GM12878 (cell line): ENCODE results near the gene JRKL. TPM values are rescaled to one million over a fixed set of nuclear protein-coding genes. Genes with fewer than 3 reads are reported as not detected.

ENCODE experiments used
- ATAC-seq: fragments of 200-7000 bp; cut with Tn5 transposase; 3 replicates; pipeline ENCODE4 v1.9.1; 2020; ENCODE audit warnings: mild to moderate bottlenecking, moderate library complexity
- BruUV-seq: library from RNA; stranded (reverse); fragments of 400-500 nt; replicated peaks from 2 replicates; lab custom pipeline; 2021; lab: Mats Ljungman, UMichigan
- CTCF ChIA-PET: fragments of 300-600 bp; sonication (Branson Sonifier 250); formaldehyde crosslinking; extraction: SDS; loops from one replicate; lab custom pipeline; 2021; ENCODE audit warnings: inconsistent platforms; lab: Yijun Ruan, JAX
- POLR2A ChIA-PET: fragments of 350-600 bp; formaldehyde crosslinking; extraction: SDS; loops from one replicate; lab custom pipeline; 2021; ENCODE audit warnings: inconsistent platforms; lab: Charles Lee
- RAD21 ChIA-PET: fragments of 300-600 bp; sonication (Branson Sonifier 250); formaldehyde crosslinking; loops from one replicate; lab custom pipeline; 2023; ENCODE audit warnings: antibody characterized with exemption; ENCODE audit not compliant: unreplicated experiment; lab: Charles Lee
- SMC1A ChIA-PET: fragments of 300-600 bp; sonication (Branson Sonifier 250); formaldehyde crosslinking; loops from one replicate; lab custom pipeline; 2023; ENCODE audit not compliant: unreplicated experiment, uncharacterized antibody; lab: Charles Lee
- DNase-seq: peaks from one replicate; pipeline ENCODE4 v3.0.0-alpha.2; 2011; ENCODE audit warnings: low read depth, low spot score
- FAIRE-seq: peaks from 3 replicates; lab custom pipeline; 2011; peaks lifted over from hg19 to GRCh38; lab: Jason Lieb, UNC
- H2AFZ ChIP-seq: 2 replicates; pipeline ENCODE4 v1.6.0; 2011; ENCODE audit warnings: low read depth, low read length, control low read depth; ENCODE audit not compliant: control insufficient read depth
- H3K27ac ChIP-seq: 2 replicates; pipeline ENCODE4 v1.5.1; 2011; ENCODE audit warnings: control low read depth; ENCODE audit not compliant: control insufficient read depth, insufficient read depth
- H3K27me3 ChIP-seq, 2 experiments: replicated peaks in 1 of 2; 2 replicates each; pipeline versions ENCODE4 v1.6.0 to v1.6.1; 2011; ENCODE audit warnings: low read length in 1 of 2; ENCODE audit not compliant: control insufficient read depth in 2 of 2, insufficient read depth in 2 of 2
- H3K36me3 ChIP-seq, 2 experiments: 2 replicates each; pipeline ENCODE4 v1.5.1; 2011; ENCODE audit warnings: low read length in 1 of 2; ENCODE audit not compliant: control insufficient read depth in 2 of 2, insufficient read depth in 2 of 2
- H3K4me1 ChIP-seq: 2 replicates; pipeline ENCODE4 v1.6.1; 2011; ENCODE audit warnings: mild to moderate bottlenecking, low read length, moderate library complexity, mixed read lengths; ENCODE audit not compliant: control insufficient read depth, insufficient read depth
- H3K4me2 ChIP-seq: 2 replicates; pipeline ENCODE4 v1.6.0; 2011; ENCODE audit warnings: control low read depth; ENCODE audit not compliant: control insufficient read depth, insufficient read depth
- H3K4me3 ChIP-seq: fragments of 200-600 bp; sonication (generic); 2 replicates; pipeline ENCODE4 v1.5.1; 2016
- H3K79me2 ChIP-seq: 2 replicates; pipeline ENCODE4 v1.6.0; 2011; ENCODE audit warnings: low read length; ENCODE audit not compliant: control insufficient read depth, insufficient read depth
- H3K9ac ChIP-seq: 2 replicates; pipeline ENCODE4 v1.8.0; 2011; ENCODE audit warnings: low read length, control low read depth, mixed read lengths; ENCODE audit not compliant: control insufficient read depth, insufficient read depth
- H3K9me3 ChIP-seq: replicated peaks from 3 replicates; pipeline ENCODE4 v1.5.1; 2011; ENCODE audit warnings: mild to moderate bottlenecking, low read length; ENCODE audit not compliant: control insufficient read depth, insufficient read depth
- H4K20me1 ChIP-seq: 2 replicates; pipeline ENCODE4 v1.6.0; 2011; ENCODE audit not compliant: control insufficient read depth, insufficient read depth
- BACH1 ChIP-seq: fragments of 450-650 bp; IDR thresholded peaks from 2 replicates; pipeline ENCODE4 v1.6.1; 2017; ENCODE audit warnings: mild to moderate bottlenecking, borderline replicate concordance
- ESRRA ChIP-seq: IDR thresholded peaks from 2 replicates; pipeline ENCODE4 v1.6.1; 2012; ENCODE audit warnings: mild to moderate bottlenecking, low read length, improper control_type of control experiment
- SUZ12 ChIP-seq: fragments of 200-600 bp; sonication (generic); IDR thresholded peaks from one replicate; pipeline ENCODE4 v1.6.1; 2018; ENCODE audit warnings: antibody characterized with exemption, mild to moderate bottlenecking; ENCODE audit not compliant: unreplicated experiment
- in situ Hi-C: fragments of 300-500 bp; cut with MboI; formaldehyde crosslinking; loops from 9 replicates; pipeline ENCODE4 v1.14.3; 2018; ENCODE audit warnings: mixed read lengths
- intact Hi-C: fragments of 100-400 bp; cut with micrococcal nuclease; formaldehyde crosslinking; loops from one replicate; pipeline ENCODE4 v1.14.2; 2022; ENCODE audit not compliant: unreplicated experiment
- polyA plus RNA-seq, 11 experiments: library from polyadenylated mRNA; depleted of rRNA in 4 of 11; unstranded in 6 of 11; stranded (reverse) in 5 of 11; fragments of >200 nt; fragmentation: Nextera tagmentation in 4 of 11; fragmentation: Illumina TruSeq in 1 of 11; extraction: Ambion mirVana in 4 of 11; extraction: Trizol in 1 of 11; gene quantifications; 1 replicate in 1 of 11; 2 replicates in 10 of 11; pipeline versions ENCODE4 v1.2.1 to v1.2.3, GENCODE V29; 2011 to 2016; ENCODE audit warnings: inconsistent platforms in 2 of 11, missing spikeins in 2 of 11, low read depth in 1 of 11
- total RNA-seq, 4 experiments: library from RNA; depleted of rRNA in 3 of 4; stranded (reverse); fragments of >200 nt in 3 of 4; fragmentation: Illumina TruSeq in 1 of 4; extraction: Trizol in 1 of 4; gene quantifications; 2 replicates each; pipeline versions ENCODE4 v1.2.1 to v1.2.3, GENCODE V29; 2013 to 2021
- TF ChIP-seq, protein P1 (sequence below): IDR thresholded peaks from 2 replicates; pipeline ENCODE4 v1.6.1; 2011; ENCODE audit warnings: borderline replicate concordance, low read depth, mild to moderate bottlenecking, moderate library complexity, mixed read lengths, low read length; ENCODE audit not compliant: insufficient read depth; ENCODE audit errors: extremely low read length
- TF ChIP-seq, protein P2 (sequence below), 3 experiments: IDR thresholded peaks in 2 of 3; conservative IDR thresholded peaks in 1 of 3; 2 replicates each; pipeline ENCODE4 v1.5.1; 2011; ENCODE audit warnings: low read depth in 3 of 3, low read length in 3 of 3, mild to moderate bottlenecking in 3 of 3, control low read depth in 2 of 3, moderate library complexity in 2 of 3, inconsistent platforms in 1 of 3, mixed read lengths in 1 of 3; ENCODE audit not compliant: control insufficient read depth in 2 of 3, insufficient read depth in 1 of 3; ENCODE audit errors: extremely low read depth in 1 of 3
- TF ChIP-seq, protein P3 (sequence below): fragments of 450-650 bp; IDR thresholded peaks from 2 replicates; pipeline ENCODE4 v1.6.1; 2018; ENCODE audit warnings: borderline replicate concordance, mild to moderate bottlenecking; ENCODE audit not compliant: partially characterized antibody

Gene JRKL
- total and polyA plus RNA-seq, 10 of the 15 experiments (the other 5 are each of a cell fraction or from before 2014, with no cell fraction given), result 3.8 to 12.4 (median 8.5) TPM

DNA sequence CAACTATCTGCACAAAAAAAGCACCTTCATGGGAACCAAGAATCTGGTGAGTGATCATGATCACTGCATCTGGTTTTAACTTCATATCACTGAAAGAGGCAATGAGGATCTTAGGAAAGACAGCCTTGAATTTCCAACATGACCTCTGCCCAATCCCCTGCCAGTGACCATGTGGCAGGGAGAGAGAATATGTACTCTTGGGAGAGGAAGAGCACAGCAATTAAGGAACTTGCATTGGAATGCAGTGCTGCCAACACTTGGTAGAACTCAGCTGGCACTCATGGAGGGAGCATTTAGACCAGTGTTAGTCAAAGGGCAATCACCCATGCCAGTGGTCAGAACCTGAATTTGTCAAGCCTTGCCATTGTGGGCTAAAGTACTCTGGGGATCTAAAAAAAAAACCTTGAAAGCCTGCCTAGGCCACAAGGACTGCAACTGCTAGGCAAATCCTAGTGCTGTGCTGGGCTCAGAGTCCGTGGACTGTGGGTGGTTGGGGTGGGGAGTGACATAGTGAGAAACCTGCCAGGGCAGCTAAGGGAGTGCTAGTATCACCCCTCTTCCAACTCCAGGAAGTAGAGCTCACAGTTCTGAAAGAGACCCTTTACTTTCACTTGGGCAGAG lies 23.1 kb downstream of the JRKL start (continued):
- TF ChIP-seq, protein P1, sequence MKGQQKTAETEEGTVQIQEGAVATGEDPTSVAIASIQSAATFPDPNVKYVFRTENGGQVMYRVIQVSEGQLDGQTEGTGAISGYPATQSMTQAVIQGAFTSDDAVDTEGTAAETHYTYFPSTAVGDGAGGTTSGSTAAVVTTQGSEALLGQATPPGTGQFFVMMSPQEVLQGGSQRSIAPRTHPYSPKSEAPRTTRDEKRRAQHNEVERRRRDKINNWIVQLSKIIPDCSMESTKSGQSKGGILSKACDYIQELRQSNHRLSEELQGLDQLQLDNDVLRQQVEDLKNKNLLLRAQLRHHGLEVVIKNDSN, result no peak
- TF ChIP-seq, protein P2, sequence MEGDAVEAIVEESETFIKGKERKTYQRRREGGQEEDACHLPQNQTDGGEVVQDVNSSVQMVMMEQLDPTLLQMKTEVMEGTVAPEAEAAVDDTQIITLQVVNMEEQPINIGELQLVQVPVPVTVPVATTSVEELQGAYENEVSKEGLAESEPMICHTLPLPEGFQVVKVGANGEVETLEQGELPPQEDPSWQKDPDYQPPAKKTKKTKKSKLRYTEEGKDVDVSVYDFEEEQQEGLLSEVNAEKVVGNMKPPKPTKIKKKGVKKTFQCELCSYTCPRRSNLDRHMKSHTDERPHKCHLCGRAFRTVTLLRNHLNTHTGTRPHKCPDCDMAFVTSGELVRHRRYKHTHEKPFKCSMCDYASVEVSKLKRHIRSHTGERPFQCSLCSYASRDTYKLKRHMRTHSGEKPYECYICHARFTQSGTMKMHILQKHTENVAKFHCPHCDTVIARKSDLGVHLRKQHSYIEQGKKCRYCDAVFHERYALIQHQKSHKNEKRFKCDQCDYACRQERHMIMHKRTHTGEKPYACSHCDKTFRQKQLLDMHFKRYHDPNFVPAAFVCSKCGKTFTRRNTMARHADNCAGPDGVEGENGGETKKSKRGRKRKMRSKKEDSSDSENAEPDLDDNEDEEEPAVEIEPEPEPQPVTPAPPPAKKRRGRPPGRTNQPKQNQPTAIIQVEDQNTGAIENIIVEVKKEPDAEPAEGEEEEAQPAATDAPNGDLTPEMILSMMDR (IDR thresholded peaks at IDR 0.05 in 2 of 3, conservative IDR thresholded peaks at IDR 0.05 in 1 of 3; ENCODE audit: control insufficient read depth in 2 of 3, extremely low read depth in 1 of 3, insufficient read depth in 1 of 3, low read depth in 3 of 3, low read length in 3 of 3), result no peak

DNA sequence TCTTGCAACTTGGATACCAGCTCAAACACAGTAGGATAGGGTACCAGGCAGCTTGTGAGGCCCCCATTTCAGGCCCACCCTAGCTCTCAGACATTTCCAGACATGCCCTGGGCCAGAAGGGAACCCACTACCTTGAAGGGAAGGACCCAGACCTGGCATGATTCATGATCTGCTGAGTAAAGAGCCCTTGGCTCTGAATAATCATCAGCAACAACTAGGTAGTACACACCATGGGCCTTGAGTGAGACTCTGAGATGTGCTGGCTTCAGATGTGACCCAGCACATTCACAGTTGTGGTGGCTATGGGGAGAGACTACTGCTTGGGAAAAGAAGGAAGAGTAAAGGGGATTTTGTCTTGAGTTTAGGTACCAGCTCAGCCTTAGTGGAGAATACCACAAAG lies 23.6 kb downstream of the JRKL start:
- H3K36me3 ChIP-seq, result no peaks in the 10 kb centered on the region
- POLR2A ChIA-PET, result no interaction called here
- intact Hi-C loops, result no loop called here
- no peak overlapping the region for H3K9ac ChIP-seq
- TF ChIP-seq, protein P3, sequence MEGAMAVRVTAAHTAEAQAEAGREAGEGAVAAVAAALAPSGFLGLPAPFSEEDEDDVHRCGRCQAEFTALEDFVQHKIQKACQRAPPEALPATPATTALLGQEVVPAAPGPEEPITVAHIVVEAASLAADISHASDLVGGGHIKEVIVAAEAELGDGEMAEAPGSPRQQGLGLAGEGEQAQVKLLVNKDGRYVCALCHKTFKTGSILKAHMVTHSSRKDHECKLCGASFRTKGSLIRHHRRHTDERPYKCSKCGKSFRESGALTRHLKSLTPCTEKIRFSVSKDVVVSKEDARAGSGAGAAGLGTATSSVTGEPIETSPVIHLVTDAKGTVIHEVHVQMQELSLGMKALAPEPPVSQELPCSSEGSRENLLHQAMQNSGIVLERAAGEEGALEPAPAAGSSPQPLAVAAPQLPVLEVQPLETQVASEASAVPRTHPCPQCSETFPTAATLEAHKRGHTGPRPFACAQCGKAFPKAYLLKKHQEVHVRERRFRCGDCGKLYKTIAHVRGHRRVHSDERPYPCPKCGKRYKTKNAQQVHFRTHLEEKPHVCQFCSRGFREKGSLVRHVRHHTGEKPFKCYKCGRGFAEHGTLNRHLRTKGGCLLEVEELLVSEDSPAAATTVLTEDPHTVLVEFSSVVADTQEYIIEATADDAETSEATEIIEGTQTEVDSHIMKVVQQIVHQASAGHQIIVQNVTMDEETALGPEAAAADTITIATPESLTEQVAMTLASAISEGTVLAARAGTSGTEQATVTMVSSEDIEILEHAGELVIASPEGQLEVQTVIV, result no peak
- no peak for TF ChIP-seq ESRRA
- no peak for TF ChIP-seq SUZ12
- no peak for TF ChIP-seq BACH1
- DNase-seq (no peak), ATAC-seq (no peak; the same call in 2 of the 3 replicates), FAIRE-seq (no peak)
- H4K20me1 ChIP-seq, result no peaks in the 10 kb centered on the region
- no peaks in the 10 kb centered on the region for H3K79me2 ChIP-seq
- no peak overlapping the region for H3K27ac ChIP-seq
- no peaks in the 10 kb centered on the region for H3K27me3 ChIP-seq
- H3K4me2 ChIP-seq, result no peak overlapping the region
- H3K4me3 ChIP-seq, result no peak overlapping the region
- H3K9me3 ChIP-seq, result no peaks in the 10 kb centered on the region; the same call in 2 of the 3 replicates
- no TSS peak for BruUV-seq
- CTCF ChIA-PET, result interaction anchor here (0.9 to 1.4 kb wide), 4 partner anchors 11 to 578 kb away, joined by 3 to 5 read pairs (median 4); partner anchors contain the start of gene JRKL
- RAD21 ChIA-PET, result interaction anchor here (1.2 kb wide), 1 partner anchor 51 kb away, joined by 3 read pairs; no protein-coding TSS in a partner anchor
- in situ Hi-C loops, result no loop called here
- SMC1A ChIA-PET, result interaction anchor here (0.5 to 1.1 kb wide), 3 partner anchors 70 to 488 kb away, joined by 3 read pairs; partner anchors contain the start of gene MAML2
- H2AFZ ChIP-seq, result no peak overlapping the region; the same call in none of the 2 replicates
- no peaks in the 10 kb centered on the region for H3K4me1 ChIP-seq
